Neural cell (in vitro differentiated cells): ENCODE results near the gene GPAT3.

Experiments
- CTCF ChIP-seq: fragments of 450-650 bp; IDR thresholded peaks from 2 replicates; pipeline ENCODE4 v1.5.1; 2014; ENCODE audit warnings: antibody characterized with exemption, mild to moderate bottlenecking, moderate library complexity; ENCODE audit not compliant: poor library complexity, severe bottlenecking
- EZH2 ChIP-seq: fragments of 200-600, 300-800 bp; shearing (Covaris generic), sonication (generic); IDR thresholded peaks from 2 replicates; pipeline ENCODE4 v1.6.1; 2014; ENCODE audit warnings: antibody characterized with exemption, low read length, borderline replicate concordance, mild to moderate bottlenecking; ENCODE audit not compliant: insufficient read depth, poor library complexity, severe bottlenecking
- SMC3 ChIP-seq: fragments of 450-650 bp; conservative IDR thresholded peaks from 2 replicates; pipeline ENCODE4 v1.6.1; 2014; ENCODE audit warnings: antibody characterized with exemption, mild to moderate bottlenecking, moderate library complexity; ENCODE audit not compliant: poor library complexity

- TF ChIP-seq EZH2 (no peak), SMC3 (no peak), CTCF (no peak)
Measured at GRCh38 chr4:83503974-83504373, 31.9 kb upstream of the GPAT3 start.
